OCI-LY1 (cell line): Measurements from ENCODE around the gene GALNT13.

Experiments
- CTCF ChIP-seq: fragments of 200-600 bp; sonication (generic), shearing (Covaris generic); IDR thresholded peaks from 2 replicates; pipeline ENCODE4 v1.5.1; 2017; ENCODE audit warnings: mild to moderate bottlenecking, antibody characterized with exemption, low read length, moderate library complexity, mixed read lengths
- EZH2 ChIP-seq: fragments of 200-600 bp; sonication (generic), shearing (Covaris generic); IDR thresholded peaks from 2 replicates; pipeline ENCODE4 v1.8.0; 2017; ENCODE audit warnings: borderline replicate concordance, mixed run types, mild to moderate bottlenecking, antibody characterized with exemption, low read length, moderate library complexity, mixed read lengths

- TF ChIP-seq CTCF (no peak), EZH2 (no peak)
These were observed 422.1 kb downstream of the GALNT13 start for GRCh38 chr2:154293864-154294263.
